Measurements from ENCODE around the gene NBEA.

NBEA gene

GRCh38 chr13:35557475-35557874 is 615.4 kb downstream of the NBEA start:
- no peak overlapping the region for H3K27ac ChIP-seq (ENCODE audit: insufficient read depth, low read length, poor library complexity, severe bottlenecking)
- no peaks in the 10 kb centered on the region for H3K9me3 ChIP-seq (ENCODE audit: control insufficient read depth, low read length)
- H3K4me3 ChIP-seq (ENCODE audit: insufficient read depth, low read depth, low read length, poor library complexity, severe bottlenecking) = no peak overlapping the region
- no peaks in the 10 kb centered on the region for H3K36me3 ChIP-seq (ENCODE audit: control insufficient read depth, insufficient read depth, low read length)
- no peaks in the 10 kb centered on the region for H3K27me3 ChIP-seq (replicated peaks; ENCODE audit: control insufficient read depth, insufficient read depth, low read length, poor library complexity, severe bottlenecking)
- DNase-seq = no peak
- no peaks in the 10 kb centered on the region for H3K4me1 ChIP-seq (ENCODE audit: control insufficient read depth, insufficient read depth, low read length, poor library complexity, severe bottlenecking)

GRCh38 chr13:35561540-35561939 is 619.5 kb downstream of the NBEA start:
- H3K27ac ChIP-seq (ENCODE audit: insufficient read depth, low read length, poor library complexity, severe bottlenecking) = no peak overlapping the region
- DNase-seq = no peak
- no peaks in the 10 kb centered on the region for H3K4me1 ChIP-seq (ENCODE audit: control insufficient read depth, insufficient read depth, low read length, poor library complexity, severe bottlenecking)
- no peaks in the 10 kb centered on the region for H3K27me3 ChIP-seq (replicated peaks; ENCODE audit: control insufficient read depth, insufficient read depth, low read length, poor library complexity, severe bottlenecking)
- no peaks in the 10 kb centered on the region for H3K9me3 ChIP-seq (ENCODE audit: control insufficient read depth, low read length)
- no peak overlapping the region for H3K4me3 ChIP-seq (ENCODE audit: insufficient read depth, low read depth, low read length, poor library complexity, severe bottlenecking)
- no peaks in the 10 kb centered on the region for H3K36me3 ChIP-seq (ENCODE audit: control insufficient read depth, insufficient read depth, low read length)

- H3K27ac ChIP-seq (ENCODE audit: insufficient read depth, low read length, poor library complexity, severe bottlenecking) = no peak overlapping the region
- no peaks in the 10 kb centered on the region for H3K36me3 ChIP-seq (ENCODE audit: control insufficient read depth, insufficient read depth, low read length)
- H3K4me1 ChIP-seq (ENCODE audit: control insufficient read depth, insufficient read depth, low read length, poor library complexity, severe bottlenecking) = no peaks in the 10 kb centered on the region
- DNase-seq = no peak
- H3K9me3 ChIP-seq (ENCODE audit: control insufficient read depth, low read length) = no peaks in the 10 kb centered on the region
- H3K27me3 ChIP-seq (replicated peaks; ENCODE audit: control insufficient read depth, insufficient read depth, low read length, poor library complexity, severe bottlenecking) = no peaks in the 10 kb centered on the region
- no peak overlapping the region for H3K4me3 ChIP-seq (ENCODE audit: insufficient read depth, low read depth, low read length, poor library complexity, severe bottlenecking)
Measured at GRCh38 chr13:35565273-35565672, 623.2 kb downstream of the NBEA start.

GRCh38 chr13:35566340-35566739 is 624.3 kb downstream of the NBEA start:
- Histone ChIP-seq H3K9me3 (ENCODE audit: control insufficient read depth, low read length) (no peaks in the 10 kb centered on the region), H3K4me1 (ENCODE audit: control insufficient read depth, insufficient read depth, low read length, poor library complexity, severe bottlenecking) (no peaks in the 10 kb centered on the region), H3K27me3 (replicated peaks; ENCODE audit: control insufficient read depth, insufficient read depth, low read length, poor library complexity, severe bottlenecking) (no peaks in the 10 kb centered on the region), H3K27ac (ENCODE audit: insufficient read depth, low read length, poor library complexity, severe bottlenecking) (no peak overlapping the region), H3K4me3 (ENCODE audit: insufficient read depth, low read depth, low read length, poor library complexity, severe bottlenecking) (no peak overlapping the region), H3K36me3 (ENCODE audit: control insufficient read depth, insufficient read depth, low read length) (no peaks in the 10 kb centered on the region)
- no peak for DNase-seq

GRCh38 chr13:35567406-35567980 is 625.4 kb downstream of the NBEA start:
- no peak for DNase-seq
- Histone ChIP-seq H3K9me3 (ENCODE audit: control insufficient read depth, low read length) (no peaks in the 10 kb centered on the region), H3K36me3 (ENCODE audit: control insufficient read depth, insufficient read depth, low read length) (no peaks in the 10 kb centered on the region), H3K4me1 (ENCODE audit: control insufficient read depth, insufficient read depth, low read length, poor library complexity, severe bottlenecking) (no peaks in the 10 kb centered on the region), H3K27ac (ENCODE audit: insufficient read depth, low read length, poor library complexity, severe bottlenecking) (no peak overlapping the region), H3K4me3 (ENCODE audit: insufficient read depth, low read depth, low read length, poor library complexity, severe bottlenecking) (no peak overlapping the region), H3K27me3 (replicated peaks; ENCODE audit: control insufficient read depth, insufficient read depth, low read length, poor library complexity, severe bottlenecking) (no peaks in the 10 kb centered on the region)

- H3K27ac ChIP-seq (ENCODE audit: insufficient read depth, low read length, poor library complexity, severe bottlenecking) = no peak overlapping the region
- H3K9me3 ChIP-seq (ENCODE audit: control insufficient read depth, low read length) = no peaks in the 10 kb centered on the region
- DNase-seq = no peak
- H3K36me3 ChIP-seq (ENCODE audit: control insufficient read depth, insufficient read depth, low read length) = no peaks in the 10 kb centered on the region
- H3K4me3 ChIP-seq (ENCODE audit: insufficient read depth, low read depth, low read length, poor library complexity, severe bottlenecking) = no peak overlapping the region
- no peaks in the 10 kb centered on the region for H3K4me1 ChIP-seq (ENCODE audit: control insufficient read depth, insufficient read depth, low read length, poor library complexity, severe bottlenecking)
- no peaks in the 10 kb centered on the region for H3K27me3 ChIP-seq (replicated peaks; ENCODE audit: control insufficient read depth, insufficient read depth, low read length, poor library complexity, severe bottlenecking)
Measured at GRCh38 chr13:35573639-35574038, 631.6 kb downstream of the NBEA start.

- no peaks in the 10 kb centered on the region for H3K27me3 ChIP-seq (replicated peaks; ENCODE audit: control insufficient read depth, insufficient read depth, low read length, poor library complexity, severe bottlenecking)
- no peak for DNase-seq
Measured at GRCh38 chr13:35592457-35592856, 650.4 kb downstream of the NBEA start.

GRCh38 chr13:35593651-35594050 is 651.6 kb downstream of the NBEA start:
- DNase-seq = no peak
- no peaks in the 10 kb centered on the region for H3K4me1 ChIP-seq (ENCODE audit: control insufficient read depth, insufficient read depth, low read length, poor library complexity, severe bottlenecking)
- H3K4me3 ChIP-seq (ENCODE audit: insufficient read depth, low read depth, low read length, poor library complexity, severe bottlenecking) = no peak overlapping the region

More at GRCh38 chr13:35592457-35592856, 650.4 kb downstream of the NBEA start:
- Histone ChIP-seq H3K36me3 (ENCODE audit: control insufficient read depth, insufficient read depth, low read length) (no peaks in the 10 kb centered on the region), H3K4me1 (ENCODE audit: control insufficient read depth, insufficient read depth, low read length, poor library complexity, severe bottlenecking) (no peaks in the 10 kb centered on the region), H3K4me3 (ENCODE audit: insufficient read depth, low read depth, low read length, poor library complexity, severe bottlenecking) (no peak overlapping the region), H3K27ac (ENCODE audit: insufficient read depth, low read length, poor library complexity, severe bottlenecking) (no peak overlapping the region), H3K9me3 (ENCODE audit: control insufficient read depth, low read length) (no peaks in the 10 kb centered on the region)

GRCh38 chr13:35594096-35594495 is 652.0 kb downstream of the NBEA start:
- no peaks in the 10 kb centered on the region for H3K36me3 ChIP-seq (ENCODE audit: control insufficient read depth, insufficient read depth, low read length)
- no peaks in the 10 kb centered on the region for H3K27me3 ChIP-seq (replicated peaks; ENCODE audit: control insufficient read depth, insufficient read depth, low read length, poor library complexity, severe bottlenecking)
- no peaks in the 10 kb centered on the region for H3K4me1 ChIP-seq (ENCODE audit: control insufficient read depth, insufficient read depth, low read length, poor library complexity, severe bottlenecking)
- H3K9me3 ChIP-seq (ENCODE audit: control insufficient read depth, low read length) = no peaks in the 10 kb centered on the region
- no peak overlapping the region for H3K4me3 ChIP-seq (ENCODE audit: insufficient read depth, low read depth, low read length, poor library complexity, severe bottlenecking)
- no peak for DNase-seq
- H3K27ac ChIP-seq (ENCODE audit: insufficient read depth, low read length, poor library complexity, severe bottlenecking) = no peak overlapping the region

More at GRCh38 chr13:35593651-35594050, 651.6 kb downstream of the NBEA start:
- Histone ChIP-seq H3K27ac (ENCODE audit: insufficient read depth, low read length, poor library complexity, severe bottlenecking) (no peak overlapping the region), H3K9me3 (ENCODE audit: control insufficient read depth, low read length) (no peaks in the 10 kb centered on the region), H3K36me3 (ENCODE audit: control insufficient read depth, insufficient read depth, low read length) (no peaks in the 10 kb centered on the region), H3K27me3 (replicated peaks; ENCODE audit: control insufficient read depth, insufficient read depth, low read length, poor library complexity, severe bottlenecking) (no peaks in the 10 kb centered on the region)

GRCh38 chr13:35595181-35595580 is 653.1 kb downstream of the NBEA start:
- Histone ChIP-seq H3K27me3 (replicated peaks; ENCODE audit: control insufficient read depth, insufficient read depth, low read length, poor library complexity, severe bottlenecking) (no peaks in the 10 kb centered on the region), H3K4me3 (ENCODE audit: insufficient read depth, low read depth, low read length, poor library complexity, severe bottlenecking) (no peak overlapping the region), H3K4me1 (ENCODE audit: control insufficient read depth, insufficient read depth, low read length, poor library complexity, severe bottlenecking) (no peaks in the 10 kb centered on the region), H3K27ac (ENCODE audit: insufficient read depth, low read length, poor library complexity, severe bottlenecking) (no peak overlapping the region), H3K36me3 (ENCODE audit: control insufficient read depth, insufficient read depth, low read length) (no peaks in the 10 kb centered on the region), H3K9me3 (ENCODE audit: control insufficient read depth, low read length) (no peaks in the 10 kb centered on the region)
- no peak for DNase-seq
